HG02870 (cell line): ENCODE results near the gene AVP.
"Not testable (repeated sequence)": the region's sequence is repeated elsewhere in the genome, so short reads cannot be mapped to it uniquely, and the experiment has no call there.

Source experiments
- ATAC-seq: cut with Tn5 transposase; IDR thresholded peaks from one replicate; pipeline ENCODE4 v1.9.1; 2021; ENCODE audit warnings: mild to moderate bottlenecking, moderate library complexity; ENCODE audit not compliant: unreplicated experiment

AVP gene, protein sequence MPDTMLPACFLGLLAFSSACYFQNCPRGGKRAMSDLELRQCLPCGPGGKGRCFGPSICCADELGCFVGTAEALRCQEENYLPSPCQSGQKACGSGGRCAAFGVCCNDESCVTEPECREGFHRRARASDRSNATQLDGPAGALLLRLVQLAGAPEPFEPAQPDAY

DNA sequence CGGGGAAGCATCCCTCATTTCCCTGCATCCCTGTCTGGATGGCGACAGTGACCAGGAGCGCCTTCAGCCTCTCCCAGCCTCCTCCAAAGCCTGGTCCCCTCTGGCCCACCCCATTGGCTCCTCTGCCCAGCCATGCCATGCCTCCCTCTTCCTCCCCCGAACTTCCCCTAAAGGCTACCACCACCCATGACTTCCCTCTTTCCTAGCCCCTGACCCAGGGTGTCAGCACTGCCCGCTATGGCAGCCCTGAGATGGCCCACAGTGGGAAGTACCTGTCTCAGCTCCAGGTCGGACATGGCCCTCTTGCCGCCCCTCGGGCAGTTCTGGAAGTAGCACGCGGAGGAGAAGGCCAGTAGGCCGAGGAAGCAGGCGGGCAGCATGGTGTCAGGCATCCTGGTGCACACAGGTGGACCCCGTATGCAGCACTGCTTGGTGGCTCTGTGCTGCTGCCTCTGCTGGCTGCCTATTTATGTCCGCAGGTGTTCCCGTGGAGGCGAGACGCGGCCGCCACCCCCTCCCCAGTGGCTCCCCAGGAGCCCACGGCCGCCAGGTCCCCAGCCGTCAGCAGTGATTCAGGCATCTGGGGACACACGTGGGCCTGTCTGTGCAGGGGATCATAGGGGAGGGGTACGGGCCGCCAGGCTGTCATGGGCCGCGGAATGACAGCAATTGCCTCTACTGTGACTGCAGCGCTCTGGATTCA, at the start of gene AVP:
AVP (minus strand) TSS at position 442 of the 703 bp plus-strand sequence; CDS start at position 392, 50 bp downstream.
- ATAC-seq: no peak

DNA sequence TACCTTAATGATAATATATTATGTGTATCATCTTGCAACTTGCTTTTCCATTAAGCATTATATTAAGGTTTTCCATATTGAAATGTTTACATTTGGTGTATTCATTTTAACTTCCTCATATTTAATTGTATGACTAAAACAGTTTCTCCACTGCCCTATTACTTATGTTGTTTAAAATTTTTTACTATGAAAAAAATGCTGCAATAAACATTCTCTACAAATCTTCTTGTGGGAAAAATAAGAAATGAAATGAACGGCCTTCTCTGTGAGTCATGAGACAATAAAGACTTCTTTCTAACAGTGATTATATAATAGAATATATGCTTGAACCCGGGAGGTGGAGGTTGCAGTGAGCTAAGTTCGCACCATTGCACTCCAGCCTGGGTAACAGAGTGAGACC, 49.6 kb upstream of the AVP start:
- no peak for ATAC-seq

DNA sequence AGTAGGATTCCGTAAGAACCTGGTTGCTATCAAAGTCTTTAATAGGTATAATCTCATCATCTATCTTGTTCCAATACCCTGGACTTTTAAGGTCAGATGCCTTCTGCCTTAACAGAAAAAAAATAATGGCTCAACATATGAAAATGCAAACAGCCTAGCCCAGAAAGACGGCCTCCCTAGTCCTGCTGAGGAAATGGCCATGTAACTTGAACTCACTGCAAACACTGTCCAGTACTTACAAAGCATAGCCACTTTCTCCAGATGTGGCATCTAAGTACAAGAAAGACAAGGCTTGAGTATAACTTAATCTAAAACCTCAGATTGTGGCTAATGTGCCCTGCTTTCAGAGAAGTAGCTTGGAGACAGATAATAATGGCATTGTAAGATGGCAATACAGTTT, 48.6 kb upstream of the AVP start:
- no peak for ATAC-seq

DNA sequence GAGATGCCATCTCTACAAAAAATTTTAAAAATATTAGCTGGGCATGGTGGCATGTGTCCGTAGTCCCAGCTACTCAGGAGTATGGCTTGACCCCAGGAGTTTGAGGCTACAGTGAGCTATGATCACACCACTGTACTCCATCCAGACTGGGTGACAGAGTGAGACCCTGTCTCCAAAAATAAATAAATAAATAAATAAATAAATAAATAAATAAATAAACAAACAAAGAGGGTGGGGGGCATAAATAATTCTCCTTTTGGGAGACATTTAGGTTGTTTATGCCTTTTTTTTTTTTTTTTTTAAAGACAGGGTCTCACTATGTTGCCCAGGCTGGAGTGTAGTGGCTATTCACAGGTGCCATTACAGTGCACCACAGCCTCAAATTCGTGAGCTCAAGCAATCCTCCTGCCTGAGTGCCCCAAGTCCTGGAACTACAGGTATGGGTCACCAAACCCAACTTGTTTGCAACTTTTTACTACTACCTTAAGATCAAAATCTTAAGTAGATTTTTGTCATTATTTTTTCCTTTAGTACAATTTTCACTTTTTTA, 45.6 kb upstream of the AVP start:
- no peak for ATAC-seq

DNA sequence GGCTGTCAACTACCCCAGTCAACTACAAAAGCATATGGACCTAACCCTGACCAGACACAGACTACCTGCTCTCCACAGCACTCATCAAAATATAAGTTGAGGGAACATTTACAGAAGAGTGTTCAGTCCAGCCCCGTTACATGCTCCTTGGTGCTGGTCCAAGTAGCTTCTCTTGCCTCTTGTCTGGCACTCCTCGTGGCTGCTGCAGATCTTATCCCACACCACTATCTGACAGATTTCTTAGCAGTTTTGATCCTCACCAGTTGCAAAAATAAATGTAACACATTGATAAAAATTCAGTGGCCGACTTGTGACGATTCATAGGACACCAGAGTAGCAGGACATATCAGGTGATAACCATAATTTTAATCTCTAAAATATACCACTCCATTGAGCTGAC, 44.6 kb upstream of the AVP start:
- ATAC-seq: no peak

DNA sequence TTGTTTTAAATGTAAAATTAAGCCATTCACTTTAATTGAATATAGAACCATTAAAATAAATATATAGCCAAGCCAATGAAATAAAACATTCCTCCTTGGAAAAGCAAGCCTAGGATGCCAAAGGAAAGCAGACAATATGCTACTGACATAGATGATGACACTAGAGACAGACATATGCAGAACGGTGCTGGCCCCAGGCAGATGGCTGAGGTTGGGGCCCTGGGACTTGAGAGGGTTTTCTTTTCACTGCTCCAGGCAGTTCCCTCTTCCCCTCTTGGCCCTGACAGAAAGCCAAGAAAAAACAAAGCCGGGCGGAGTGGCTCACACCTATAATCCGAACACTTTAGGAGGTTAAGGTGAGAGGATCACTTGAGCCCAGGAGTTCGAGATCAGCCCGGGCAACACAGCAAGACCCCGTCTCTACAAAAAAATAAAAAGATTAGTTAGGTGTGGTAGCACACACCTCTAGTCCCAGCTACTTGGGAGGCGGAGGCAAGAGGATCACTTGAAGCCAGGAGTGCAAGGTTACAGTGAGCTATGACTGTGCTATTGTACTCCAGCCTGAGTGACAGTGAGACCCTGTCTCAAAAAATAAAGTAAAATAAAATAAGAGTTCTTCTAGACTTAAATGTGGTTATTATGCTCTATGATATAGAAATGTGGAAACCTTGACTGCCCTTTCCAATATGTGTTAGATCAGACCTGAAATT, 43.9 kb upstream of the AVP start:
- ATAC-seq: no peak

DNA sequence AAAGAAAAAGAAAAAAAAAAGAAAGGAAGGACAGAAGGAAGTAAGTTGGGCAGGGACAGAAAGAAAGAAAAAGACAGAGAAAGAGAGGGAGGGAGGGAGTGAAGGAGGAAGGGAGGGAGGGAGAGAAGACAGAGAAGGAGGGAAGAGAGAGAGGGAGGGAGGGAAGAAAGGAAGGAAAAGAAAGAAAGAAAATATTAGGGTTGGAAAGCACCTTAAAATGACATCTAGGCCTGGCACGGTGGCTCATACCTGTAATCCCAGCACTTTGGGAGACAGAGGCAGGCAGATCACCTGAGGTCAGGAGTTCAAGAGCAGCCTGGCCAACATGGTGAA, 42.0 kb upstream of the AVP start:
- no peak for ATAC-seq

DNA sequence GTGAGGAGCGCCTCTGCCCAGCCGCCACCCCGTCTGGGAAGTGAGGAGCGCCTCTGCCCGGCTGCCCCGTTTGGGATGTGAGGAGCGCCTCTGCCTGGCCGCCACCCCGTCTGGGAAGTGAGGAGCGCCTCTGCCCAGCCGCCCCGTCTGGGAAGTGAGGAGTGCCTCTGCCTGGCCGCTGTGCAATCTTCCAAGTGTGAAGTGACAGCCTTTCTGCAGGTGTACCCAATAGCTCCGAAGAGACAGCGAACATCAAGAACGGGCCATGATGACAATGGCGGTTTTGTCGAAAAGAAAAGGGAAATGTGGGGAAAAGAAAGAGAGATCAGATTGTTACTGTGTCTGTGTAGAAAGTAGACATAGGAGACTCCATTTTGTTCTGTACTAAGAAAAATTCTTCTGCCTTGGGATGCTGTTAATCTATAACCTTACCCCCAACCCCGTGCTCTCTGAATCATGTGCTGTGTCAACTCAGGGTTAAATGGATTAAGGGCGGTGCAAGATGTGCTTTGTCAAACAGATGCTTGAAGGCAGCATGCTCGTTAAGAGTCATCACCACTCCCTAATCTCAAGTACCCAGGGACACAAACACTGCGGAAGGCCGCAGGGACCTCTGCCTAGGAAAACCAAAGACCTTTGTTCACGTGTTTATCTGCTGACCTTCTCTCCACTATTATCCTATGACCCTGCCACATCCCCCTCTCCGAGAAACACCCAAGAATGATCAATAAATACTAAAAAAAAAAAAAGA, 41.4 kb upstream of the AVP start:
- ATAC-seq: not testable (repeated sequence)

DNA sequence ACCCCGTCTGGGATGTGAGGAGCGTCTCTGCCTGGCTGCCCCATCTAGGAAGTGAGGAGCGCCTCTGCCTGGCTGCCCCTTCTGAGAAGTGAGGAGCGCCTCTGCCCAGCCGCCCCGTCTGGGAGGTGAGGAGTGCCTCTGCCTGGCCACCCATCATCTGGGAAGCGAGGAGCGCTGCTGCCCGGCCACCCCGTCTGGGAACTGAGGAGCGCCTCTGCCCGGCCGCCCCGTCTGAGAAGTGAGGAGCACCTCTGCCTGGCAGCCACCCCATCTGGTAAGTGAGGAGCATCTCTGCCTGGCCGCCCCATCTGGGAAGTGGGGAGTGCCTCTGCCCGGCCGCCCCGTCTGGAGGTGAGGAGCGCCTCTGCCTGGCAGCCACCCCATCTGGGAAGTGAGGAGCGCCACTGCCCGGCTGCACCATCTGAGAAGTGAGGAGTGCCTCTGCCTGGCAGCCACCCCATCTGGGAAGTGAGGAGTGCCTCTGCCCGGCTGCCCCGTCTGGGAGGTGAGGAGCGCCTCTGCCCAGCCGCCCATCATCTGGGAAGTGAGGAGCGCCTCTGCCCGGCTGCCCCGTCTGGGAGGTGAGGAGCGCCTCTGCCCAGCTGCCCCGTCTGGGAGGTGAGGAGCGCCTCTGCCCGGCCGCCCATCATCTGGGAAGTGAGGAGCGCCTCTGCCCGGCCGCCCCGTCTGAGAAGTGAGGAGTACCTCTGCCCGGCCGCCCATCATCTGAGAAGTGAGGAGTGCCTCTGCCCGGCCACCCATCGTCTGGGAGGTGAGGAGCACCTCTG, 40.4 kb upstream of the AVP start:
- ATAC-seq: not testable (repeated sequence)

DNA sequence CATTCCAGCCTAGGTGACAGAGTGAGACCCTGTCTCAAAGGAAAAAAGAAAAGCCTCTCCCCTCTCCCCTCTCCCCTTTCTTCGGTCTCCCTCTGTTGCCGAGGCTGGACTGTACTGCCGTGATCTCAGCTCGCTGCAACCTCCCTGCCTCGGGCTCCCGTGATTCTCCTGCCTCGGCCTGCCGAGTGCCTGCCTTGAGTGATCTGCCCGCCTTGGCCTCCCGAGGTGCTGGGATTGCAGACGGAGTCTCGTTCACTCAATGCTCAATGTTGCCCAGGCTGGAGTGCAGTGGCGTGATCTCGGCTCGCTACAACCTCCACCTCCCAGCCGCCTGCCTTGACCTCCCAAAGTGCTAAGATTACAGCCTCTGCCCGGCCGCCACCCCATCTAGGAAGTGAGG, 39.6 kb upstream of the AVP start:
- ATAC-seq: not testable (repeated sequence)

DNA sequence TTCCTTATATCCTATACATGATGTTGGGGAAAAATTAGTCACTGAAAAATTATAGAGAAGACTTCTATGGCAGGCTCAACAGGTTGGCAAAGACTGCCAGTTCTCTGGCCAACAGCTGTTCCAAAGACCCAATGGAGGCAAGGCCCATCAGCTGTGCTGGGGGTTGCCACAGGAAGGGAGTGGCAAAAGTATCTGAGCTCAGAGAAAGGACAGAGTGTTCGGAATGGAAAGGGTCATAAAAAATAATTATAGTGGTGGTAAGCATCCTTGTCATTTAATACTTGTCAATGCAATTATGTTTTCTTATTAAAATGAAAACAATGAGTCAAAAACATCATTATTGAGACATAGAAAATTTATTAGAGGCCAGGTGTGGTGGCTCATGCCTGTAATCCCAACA, 39.0 kb upstream of the AVP start:
- ATAC-seq: no peak

DNA sequence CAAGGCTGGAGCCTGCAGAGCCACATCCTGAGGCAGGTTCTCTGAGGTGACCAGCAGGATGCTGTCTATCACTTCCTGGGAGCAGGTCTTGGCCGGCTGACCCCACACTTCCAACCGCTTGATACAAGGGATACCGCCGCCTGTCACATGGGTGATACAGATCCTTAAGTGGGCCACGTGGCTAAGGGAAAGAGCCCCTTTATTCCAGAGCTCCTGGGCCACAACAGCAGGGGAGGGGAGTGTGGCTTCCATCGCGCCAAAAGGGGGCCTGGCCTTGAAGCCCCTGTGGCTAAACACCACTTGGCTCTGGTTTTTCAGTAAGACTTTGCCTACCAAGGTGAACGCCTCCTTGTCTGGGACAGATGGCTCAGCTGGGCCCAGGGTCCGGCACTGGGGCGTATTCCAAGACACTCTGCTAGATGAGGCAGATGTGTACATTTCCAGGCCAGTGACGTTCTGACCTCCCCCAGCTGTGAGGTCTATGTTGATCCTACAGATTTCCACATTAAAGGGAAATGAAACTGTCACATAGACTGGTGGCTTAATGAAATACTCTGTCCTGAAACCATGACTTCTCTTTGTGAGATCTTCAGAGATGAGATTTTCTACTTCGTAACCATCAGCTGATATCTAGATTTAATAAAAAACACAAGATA, 37.6 kb upstream of the AVP start:
- no peak for ATAC-seq

DNA sequence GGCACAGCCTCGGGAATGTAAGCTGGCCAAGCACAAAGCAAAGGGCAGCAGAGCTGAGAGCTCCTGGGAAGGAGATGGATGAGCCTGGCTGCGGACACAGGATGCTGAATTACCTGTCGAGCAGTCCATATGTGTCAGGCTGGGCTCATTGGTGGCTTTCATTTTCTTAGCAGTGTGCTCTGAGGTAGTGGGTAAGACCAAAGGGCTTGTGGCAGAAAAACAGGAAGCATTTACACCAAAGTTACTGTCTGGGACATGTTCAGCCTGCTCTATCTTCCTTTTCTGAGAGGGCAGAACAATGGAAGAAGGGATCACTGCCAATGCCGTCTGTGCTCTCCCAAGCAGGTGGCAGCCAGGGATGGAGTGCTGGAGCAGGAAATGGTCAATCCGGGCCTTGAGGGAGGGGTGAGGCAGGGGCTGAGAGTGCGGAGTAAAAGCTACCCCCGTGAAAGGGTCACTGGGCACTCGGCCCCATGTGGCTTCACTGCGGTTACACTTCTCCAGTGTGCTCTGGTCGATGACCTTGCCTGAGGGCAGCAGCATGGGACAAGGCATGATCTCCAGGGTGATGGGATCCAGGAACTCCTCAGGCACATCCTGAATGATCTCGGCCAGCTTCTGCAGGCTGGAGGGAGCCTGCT, 36.9 kb upstream of the AVP start:
- ATAC-seq: no peak

DNA sequence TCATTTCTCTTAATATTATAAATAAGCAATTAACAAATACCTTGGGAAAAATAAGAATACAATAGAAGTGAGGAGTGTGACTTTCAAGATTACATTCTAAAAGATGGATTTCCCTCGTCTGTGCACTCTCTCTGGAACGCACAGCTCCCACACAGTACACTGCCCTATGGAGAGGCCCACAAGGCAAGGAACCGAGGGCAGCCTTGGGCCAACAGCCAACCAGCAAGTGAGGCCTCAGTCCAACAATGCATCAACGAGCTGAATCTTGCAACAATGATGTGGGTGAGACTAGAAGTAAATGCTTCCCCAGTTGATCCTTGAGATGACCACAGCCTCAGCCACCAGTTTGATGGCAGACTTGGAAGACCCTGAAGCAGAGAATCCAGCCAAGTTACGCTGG, 34.5 kb upstream of the AVP start:
- ATAC-seq: no peak

DNA sequence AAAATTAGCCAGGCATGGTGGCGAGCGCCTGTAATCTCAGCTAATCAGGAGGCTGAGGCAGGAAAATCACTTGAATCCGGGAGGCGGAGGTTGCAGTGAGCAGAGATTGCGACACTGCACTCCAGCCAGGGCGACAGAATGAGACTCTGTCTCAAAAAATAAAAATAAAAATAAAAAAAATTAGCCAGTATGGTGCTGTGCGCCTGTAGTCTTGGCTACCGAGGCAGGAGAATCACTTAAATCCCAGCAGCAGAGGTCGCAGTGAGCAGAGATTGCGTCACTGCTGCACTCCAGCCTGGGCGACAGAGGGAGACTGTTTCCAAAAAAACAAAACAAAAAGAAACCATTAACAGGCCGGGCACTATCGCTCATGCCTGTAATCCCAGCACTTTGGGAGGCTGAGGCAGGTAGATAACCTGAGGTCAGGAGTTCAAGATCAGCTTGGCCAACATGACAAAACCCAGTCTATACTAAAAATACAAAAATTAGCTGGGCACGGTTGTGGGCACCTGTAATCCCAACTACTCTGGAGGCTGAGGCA, 33.4 kb upstream of the AVP start:
- ATAC-seq: not testable (repeated sequence)

DNA sequence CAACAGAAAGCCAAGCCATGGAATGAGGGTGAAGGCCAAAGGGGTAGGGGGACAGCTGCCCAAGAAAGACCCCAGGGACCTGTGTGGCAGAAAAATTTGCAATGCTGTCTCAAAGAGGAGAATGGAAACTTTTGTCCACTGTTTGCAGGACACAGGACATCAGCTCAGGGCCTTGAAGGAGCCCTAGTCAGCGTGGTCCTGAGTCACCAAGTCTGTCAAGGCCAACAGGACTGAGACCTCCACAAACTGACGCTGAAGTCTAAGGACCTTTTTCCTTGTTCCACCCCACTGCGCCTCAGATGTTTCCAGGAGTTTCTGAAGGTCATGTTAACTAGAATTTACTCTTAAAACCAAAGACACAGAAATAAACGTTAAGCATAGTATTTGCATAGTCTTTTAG, 31.8 kb upstream of the AVP start:
- ATAC-seq: no peak

DNA sequence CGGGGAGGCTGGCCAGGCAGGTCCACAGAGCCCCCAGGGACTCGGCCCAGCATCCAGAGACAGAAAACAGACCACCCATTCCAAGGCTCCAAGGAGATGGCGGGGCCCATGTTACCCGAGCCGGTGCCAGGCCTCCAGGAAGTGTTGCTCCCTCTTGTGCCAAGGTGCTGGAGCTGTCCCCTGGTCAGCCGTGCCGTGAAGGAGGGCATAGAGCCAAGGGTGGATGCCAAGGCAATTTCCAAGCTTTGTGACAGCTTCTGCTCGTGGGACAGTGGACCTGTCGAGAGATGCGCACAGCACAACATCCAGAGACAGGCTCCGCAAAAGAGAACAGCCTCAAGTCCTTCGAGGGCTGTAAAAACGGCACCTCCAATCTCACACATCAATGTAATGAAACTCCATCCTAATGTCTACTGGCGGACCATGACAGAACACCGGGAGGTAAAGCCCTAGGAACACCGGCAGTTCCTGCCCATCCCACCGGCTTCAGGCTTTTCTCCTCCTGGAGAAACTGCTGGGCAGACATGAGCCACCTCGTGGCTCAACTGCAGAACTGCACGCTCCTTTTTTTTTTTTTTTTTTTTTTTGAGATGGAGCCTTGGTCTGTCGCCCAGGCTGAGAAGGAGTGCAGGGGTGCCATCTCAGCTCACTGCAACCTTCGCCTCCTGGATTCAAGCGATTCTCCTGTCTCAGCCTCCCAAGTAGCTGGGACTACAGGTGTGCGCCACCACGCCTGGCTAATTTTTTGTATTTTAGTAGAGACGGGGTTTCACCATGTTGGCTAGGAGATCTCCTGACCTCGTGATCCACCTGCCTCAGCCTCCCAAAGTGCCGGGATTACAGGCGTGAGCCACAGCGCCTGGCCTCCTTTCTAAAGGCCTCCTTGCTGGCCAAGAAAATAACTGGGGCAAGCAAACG, 30.9 kb upstream of the AVP start:
- ATAC-seq: no peak

DNA sequence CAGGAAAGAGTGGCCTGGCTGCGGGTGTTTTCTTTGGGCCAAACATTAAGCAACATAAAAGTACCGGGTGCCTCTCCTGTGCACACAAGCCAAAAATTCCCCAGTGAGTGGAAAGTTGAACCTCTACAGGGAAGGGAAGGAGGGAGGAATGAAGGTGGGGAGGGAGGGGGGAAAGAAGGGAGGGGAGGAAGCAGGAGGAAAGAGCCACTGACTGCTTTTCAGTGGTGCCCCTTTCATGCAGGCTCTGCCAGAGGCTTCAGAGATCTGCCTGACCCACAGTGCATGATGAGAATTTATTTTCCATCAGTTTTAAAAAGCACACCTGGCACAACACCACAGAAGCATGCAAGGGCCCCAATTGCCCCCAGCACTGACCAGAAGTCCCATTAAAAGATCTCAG, 27.5 kb upstream of the AVP start:
- ATAC-seq: no peak
